Activated T-cell treated with anti-CD3 and anti-CD28 coated beads, Interleukin-2, amount 50 U/mL, for 72 hours (primary cell): ENCODE measurements around the gene SOWAHC. TPM values are rescaled to one million over a fixed set of nuclear protein-coding genes. Genes with fewer than 3 reads are reported as not detected.
A peak's percentile ranks its signal among the peaks of the same experiment; 100 is the strongest.

Source experiments
- ATAC-seq, 2 donors: fragments of 150-1000 bp; cut with Tn5 transposase; replicated peaks in 1 of 2; 2 replicates each; pipeline ENCODE4 v1.10.0; 2021; ENCODE audit warnings: moderate library complexity in 2 of 2, mild to moderate bottlenecking in 1 of 2
- DNase-seq, 2 donors: peaks; one replicate each; pipeline ENCODE4 v3.0.0; 2021 to 2022; ENCODE audit warnings: mixed read lengths in 1 of 2
- H3K27ac Mint-ChIP-seq: one replicate; pipeline ENCODE4 v1.8.0; 2022; ENCODE audit warnings: mild to moderate bottlenecking, moderate library complexity, mixed read lengths
- H3K27me3 Mint-ChIP-seq: one replicate; pipeline ENCODE4 v1.8.0; 2022; ENCODE audit warnings: low read depth, mixed read lengths
- H3K36me3 Mint-ChIP-seq, 2 donors: one replicate each; pipeline ENCODE4 v1.8.0; 2022; ENCODE audit warnings: mixed read lengths in 2 of 2, mild to moderate bottlenecking in 1 of 2; ENCODE audit not compliant: insufficient read depth in 2 of 2
- H3K4me1 Mint-ChIP-seq: one replicate; pipeline ENCODE4 v1.8.0; 2022; ENCODE audit warnings: low read depth, mixed read lengths
- H3K4me3 Mint-ChIP-seq, 2 donors: one replicate each; pipeline ENCODE4 v1.8.0; 2022; ENCODE audit warnings: mild to moderate bottlenecking in 2 of 2, mixed read lengths in 2 of 2, moderate library complexity in 2 of 2
- H3K9me3 Mint-ChIP-seq, 2 donors: one replicate each; pipeline ENCODE4 v1.8.0; 2022; ENCODE audit warnings: mixed read lengths in 2 of 2
- total RNA-seq, 2 donors: library from RNA; stranded (reverse); gene quantifications; one replicate each; pipeline ENCODE4 v1.2.3, GENCODE V29; 2022

SOWAHC gene
- total RNA-seq, 2 donors from 2014 or later, result 0.99 to 1.7 TPM

DNA sequence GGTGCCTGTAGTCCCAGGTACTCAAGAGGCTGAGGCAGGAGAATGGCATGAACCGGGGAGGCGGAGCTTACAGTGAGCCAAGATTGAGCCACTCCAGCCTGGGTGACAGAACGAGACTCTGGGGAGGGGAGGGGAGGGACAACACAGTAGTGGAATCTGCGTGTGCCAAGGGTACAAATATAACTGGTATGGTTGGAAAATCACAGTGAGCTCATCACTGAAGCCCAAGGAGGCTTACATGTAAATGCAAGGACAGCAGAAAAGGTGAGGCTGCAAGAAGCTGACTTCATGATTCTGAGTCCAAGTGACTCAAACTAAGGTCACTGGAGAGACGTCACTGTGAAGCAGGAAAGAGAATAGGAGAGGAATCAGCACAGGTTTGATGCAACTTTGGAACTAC is 9.6 kb upstream of the SOWAHC start:
- no peak overlapping the region for H3K4me3 Mint-ChIP-seq
- no peaks in the 10 kb centered on the region for H3K9me3 Mint-ChIP-seq
- peaks cover 44% of the 10 kb centered on the region for H3K27me3 Mint-ChIP-seq
- H3K4me1 Mint-ChIP-seq, result peaks cover 5% of the 10 kb centered on the region
- DNase-seq (no peak), ATAC-seq (peak in 1 of 2 donors; percentile 57)
- H3K27ac Mint-ChIP-seq, result no peak overlapping the region
- H3K36me3 Mint-ChIP-seq, result no peaks in the 10 kb centered on the region

DNA sequence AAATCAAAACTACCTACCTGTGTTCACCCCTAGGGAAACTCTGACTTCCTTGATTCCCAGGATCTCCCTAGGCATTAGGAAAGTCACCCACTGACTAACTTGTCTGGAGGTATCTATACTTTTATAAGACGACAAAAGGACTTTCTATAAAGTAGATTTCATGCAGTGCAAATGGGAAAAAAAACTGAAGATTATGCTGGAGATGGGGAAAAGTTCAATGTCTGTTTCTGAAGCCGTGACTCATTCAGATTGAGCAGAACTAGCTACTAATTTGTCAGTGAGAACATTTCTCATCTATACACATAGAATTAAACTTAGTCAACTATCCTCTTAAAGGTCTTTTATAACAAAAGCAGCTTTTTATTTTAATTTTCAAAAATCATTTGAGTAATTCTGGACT is 6.4 kb upstream of the SOWAHC start:
- Mint-ChIP-seq H3K9me3 (no peaks in the 10 kb centered on the region), H3K4me1 (peaks cover 7% of the 10 kb centered on the region), H3K27me3 (peaks cover 48% of the 10 kb centered on the region), H3K36me3 (peaks cover 0 to under 1% of the 10 kb centered on the region in 2 donors), H3K4me3 (no peak overlapping the region), H3K27ac (no peak overlapping the region)
- DNase-seq (no peak), ATAC-seq (no peak)

DNA sequence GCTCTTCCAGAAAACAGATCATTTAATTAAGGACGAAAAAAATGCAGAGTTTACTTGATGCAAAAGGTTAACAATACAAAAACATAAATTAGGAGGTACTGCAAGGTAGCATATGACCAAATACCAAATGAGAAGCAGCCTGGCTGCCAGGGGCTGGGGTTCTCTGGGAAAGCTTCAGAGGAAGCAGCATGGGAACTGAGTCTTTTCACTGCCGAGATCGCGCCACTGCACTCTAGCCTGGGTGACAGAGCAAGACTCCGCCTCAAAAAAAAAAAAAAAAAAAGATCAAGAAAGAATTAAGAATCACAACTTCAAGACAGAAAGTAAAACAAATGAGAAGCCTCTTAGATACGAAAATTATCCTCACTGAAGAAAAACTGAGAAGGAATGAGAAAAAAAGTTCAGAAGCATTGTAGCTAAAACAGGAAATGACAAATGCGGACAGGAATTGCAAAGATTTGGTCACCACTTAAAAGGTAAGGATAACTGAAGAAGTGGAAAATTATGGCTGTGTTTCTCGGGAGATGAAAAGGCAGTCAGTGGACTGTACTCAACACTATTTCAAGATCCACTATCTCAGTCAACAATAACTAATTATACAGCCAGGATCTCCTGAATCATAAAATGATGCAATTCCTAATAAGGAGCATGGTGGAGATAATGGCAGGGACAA is 4.7 kb upstream of the SOWAHC start:
- Mint-ChIP-seq H3K27me3 (peaks cover 54% of the 10 kb centered on the region), H3K4me3 (peak overlapping the region; percentile 9 to 58), H3K27ac (no peak overlapping the region), H3K9me3 (no peaks in the 10 kb centered on the region), H3K4me1 (peaks cover 13% of the 10 kb centered on the region), H3K36me3 (peaks cover 0 to 5% of the 10 kb centered on the region in 2 donors)
- DNase-seq (no peak), ATAC-seq (no peak)

DNA sequence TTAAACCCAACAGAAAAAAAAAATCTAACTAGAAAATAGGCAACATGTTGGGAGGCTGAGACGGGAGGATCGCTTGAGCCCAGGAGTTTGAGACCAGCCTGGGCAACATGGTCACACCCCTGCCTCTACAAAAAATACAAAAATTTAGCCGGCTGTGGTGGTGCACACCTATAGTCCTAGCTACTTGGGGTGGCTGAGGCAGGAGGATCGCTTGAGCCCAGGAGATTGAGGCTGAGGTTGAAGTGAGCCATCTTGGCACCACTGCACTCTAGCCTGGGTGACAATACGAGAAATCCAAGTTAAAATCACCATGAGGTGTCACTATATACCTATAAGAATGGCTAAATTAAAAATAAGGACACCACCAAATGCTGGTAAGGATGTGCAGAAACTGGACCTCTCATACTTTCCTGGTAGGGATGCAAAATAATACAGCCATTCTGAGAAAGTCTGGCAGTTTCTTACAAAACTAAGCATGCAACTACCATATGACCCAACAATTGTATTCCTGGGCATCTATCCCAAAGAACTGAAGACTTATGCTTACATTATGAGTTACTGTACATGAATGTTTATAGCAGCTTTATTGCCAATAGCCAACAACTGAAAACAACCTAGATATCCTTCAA is 2.6 kb upstream of the SOWAHC start:
- Mint-ChIP-seq H3K27me3 (peaks cover 68% of the 10 kb centered on the region), H3K9me3 (no peaks in the 10 kb centered on the region), H3K27ac (no peak overlapping the region), H3K4me3 (no peak overlapping the region), H3K4me1 (peaks cover 17% of the 10 kb centered on the region), H3K36me3 (peaks cover 0 to 5% of the 10 kb centered on the region in 2 donors)
- ATAC-seq (no peak), DNase-seq (no peak)

DNA sequence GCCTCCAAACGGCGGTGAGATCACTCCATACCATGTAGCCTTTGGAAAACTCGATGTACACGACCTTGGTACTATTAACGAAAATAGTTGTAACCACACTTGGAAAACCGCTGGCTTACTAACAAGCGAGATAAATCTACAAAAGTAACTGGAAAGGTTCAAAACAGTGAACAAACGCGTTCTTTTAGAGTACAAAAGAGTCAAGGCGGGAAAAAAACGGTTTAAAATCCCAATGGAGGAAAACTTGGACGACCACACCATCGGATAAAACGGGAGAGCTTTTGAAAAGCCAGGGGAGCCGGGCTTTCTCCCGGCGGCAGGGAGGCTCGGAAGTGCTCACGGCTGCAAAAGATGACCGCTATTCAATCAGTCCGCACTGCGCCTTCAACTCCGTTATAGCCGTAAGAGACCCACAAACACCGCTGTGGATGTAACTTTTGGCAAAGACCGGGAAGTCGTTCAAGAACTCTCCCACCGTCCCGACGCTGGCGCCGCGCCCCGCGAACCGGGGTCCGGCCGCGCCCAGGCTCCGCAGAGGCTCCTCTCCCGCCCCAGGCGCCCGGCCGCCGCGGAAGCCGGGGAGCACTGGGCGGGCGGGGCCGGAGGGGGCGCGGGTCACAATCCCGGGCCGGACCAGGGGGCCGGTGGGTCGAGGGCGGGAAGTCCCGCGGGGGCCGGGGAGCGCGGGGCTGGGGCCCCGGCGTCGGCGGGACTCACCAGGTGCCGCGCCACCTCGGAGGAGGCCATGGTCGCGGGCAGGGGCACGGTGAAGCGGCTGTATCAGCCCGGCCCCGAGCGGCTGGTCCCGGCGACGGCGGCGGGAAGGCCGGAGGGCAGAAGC is 863 bp upstream of the SOWAHC start:
- DNase-seq (peak in 1 of 2 donors; percentile 14), ATAC-seq (peak in 1 of 2 donors; percentile 13)
- Mint-ChIP-seq H3K27me3 (peaks cover 75% of the 10 kb centered on the region), H3K27ac (peak overlapping the region; percentile 72), H3K9me3 (no peaks in the 10 kb centered on the region), H3K4me3 (peak overlapping the region; percentile 93), H3K4me1 (peaks cover 17% of the 10 kb centered on the region), H3K36me3 (peaks cover 0 to 5% of the 10 kb centered on the region in 2 donors)

DNA sequence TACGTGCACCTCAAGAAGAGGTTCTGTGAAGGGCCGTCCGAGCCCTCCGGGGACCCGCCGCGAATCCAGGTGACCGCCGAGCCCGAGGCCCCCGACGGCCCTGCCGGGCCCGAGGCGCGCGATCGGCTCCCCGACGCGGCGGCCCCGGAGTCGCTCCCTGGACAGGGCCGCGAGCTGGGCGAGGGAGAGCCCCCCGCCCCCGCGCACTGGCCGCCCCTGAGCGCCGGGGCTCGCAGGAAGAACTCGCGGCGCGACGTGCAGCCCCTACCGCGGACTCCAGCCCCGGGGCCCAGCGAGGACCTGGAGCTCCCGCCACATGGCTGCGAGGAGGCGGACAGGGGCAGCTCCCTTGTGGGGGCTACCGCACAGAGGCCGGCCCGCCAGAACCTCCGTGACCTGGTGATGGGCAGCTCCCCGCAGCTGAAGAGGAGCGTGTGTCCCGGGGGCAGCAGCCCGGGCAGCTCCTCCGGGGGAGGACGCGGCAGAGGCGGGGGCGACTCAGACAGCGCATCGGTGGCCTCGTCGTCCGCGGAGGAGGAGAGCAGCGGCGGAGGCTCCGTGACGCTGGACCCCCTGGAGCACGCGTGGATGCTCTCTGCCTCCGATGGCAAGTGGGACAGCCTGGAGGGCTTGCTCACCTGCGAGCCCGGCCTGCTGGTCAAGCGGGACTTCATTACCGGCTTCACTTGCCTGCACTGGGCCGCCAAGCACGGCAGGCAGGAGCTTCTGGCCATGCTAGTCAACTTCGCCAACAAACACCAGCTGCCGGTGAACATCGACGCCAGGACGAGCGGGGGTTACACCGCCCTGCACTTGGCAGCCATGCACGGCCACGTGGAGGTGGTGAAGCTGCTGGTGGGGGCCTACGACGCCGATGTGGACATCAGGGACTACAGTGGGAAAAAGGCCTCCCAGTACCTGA is 812 bp downstream of the SOWAHC start:
- ATAC-seq (no peak), DNase-seq (peak in 1 of 2 donors; percentile 5)
- Mint-ChIP-seq H3K4me1 (peaks cover 10% of the 10 kb centered on the region), H3K4me3 (peak overlapping the region; percentile 40 to 48), H3K36me3 (peaks cover 0 to 5% of the 10 kb centered on the region in 2 donors), H3K27ac (no peak overlapping the region), H3K9me3 (no peaks in the 10 kb centered on the region), H3K27me3 (peaks cover 70% of the 10 kb centered on the region)

DNA sequence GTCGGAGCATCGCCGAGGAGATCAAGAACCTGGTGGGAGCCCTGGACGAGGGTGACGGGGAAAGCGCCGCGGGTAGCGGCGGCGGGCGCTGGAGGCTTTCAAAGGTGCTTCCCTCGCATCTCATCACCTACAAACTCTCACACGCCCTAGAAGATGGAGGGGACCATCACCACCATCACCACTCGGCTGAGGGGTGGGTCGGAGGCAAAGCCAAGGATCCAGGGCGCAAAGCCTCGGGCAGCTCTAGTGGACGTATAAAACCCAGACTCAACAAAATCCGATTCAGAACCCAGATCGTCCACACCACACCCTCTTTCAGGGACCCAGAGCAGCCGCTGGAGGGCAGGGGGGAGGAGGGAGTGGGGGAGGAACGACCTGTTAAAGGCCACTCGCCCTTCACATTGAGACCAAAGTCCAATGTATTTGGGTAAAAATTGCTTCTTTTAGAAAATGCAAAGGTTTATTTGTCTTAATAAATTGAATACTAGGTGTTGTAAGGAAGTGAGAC is 1.5 kb downstream of the SOWAHC start:
- Mint-ChIP-seq H3K4me1 (peaks cover 10% of the 10 kb centered on the region), H3K36me3 (peaks cover 0 to 5% of the 10 kb centered on the region in 2 donors), H3K4me3 (peak overlapping the region; percentile 40 to 48), H3K27me3 (peaks cover 65% of the 10 kb centered on the region), H3K27ac (no peak overlapping the region), H3K9me3 (no peaks in the 10 kb centered on the region)
- DNase-seq (no peak), ATAC-seq (no peak)

DNA sequence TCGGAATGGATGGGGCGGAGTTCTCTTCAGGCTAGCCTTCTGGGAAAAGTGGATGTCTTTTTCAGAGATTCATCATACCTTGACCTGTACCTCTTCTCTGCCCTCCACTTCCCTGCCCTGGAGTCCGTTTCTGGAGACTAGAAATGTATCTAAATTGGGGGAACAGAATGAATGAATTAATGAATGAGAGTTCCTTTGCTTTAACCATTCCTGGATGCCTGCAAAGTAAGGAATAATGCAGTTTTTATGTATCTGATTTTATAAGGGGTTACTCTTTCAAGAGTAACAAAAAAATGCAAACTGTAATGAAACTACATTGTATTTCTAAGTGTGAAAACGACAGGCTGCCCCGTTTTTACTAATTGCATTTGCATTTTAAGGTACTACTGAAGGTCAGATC is 2.0 kb downstream of the SOWAHC start:
- no peak overlapping the region for H3K27ac Mint-ChIP-seq
- no peak overlapping the region for H3K4me3 Mint-ChIP-seq
- H3K36me3 Mint-ChIP-seq, result peaks cover 0 to 5% of the 10 kb centered on the region in 2 donors
- ATAC-seq (no peak), DNase-seq (no peak)
- H3K9me3 Mint-ChIP-seq, result no peaks in the 10 kb centered on the region
- peaks cover 10% of the 10 kb centered on the region for H3K4me1 Mint-ChIP-seq
- peaks cover 60% of the 10 kb centered on the region for H3K27me3 Mint-ChIP-seq

DNA sequence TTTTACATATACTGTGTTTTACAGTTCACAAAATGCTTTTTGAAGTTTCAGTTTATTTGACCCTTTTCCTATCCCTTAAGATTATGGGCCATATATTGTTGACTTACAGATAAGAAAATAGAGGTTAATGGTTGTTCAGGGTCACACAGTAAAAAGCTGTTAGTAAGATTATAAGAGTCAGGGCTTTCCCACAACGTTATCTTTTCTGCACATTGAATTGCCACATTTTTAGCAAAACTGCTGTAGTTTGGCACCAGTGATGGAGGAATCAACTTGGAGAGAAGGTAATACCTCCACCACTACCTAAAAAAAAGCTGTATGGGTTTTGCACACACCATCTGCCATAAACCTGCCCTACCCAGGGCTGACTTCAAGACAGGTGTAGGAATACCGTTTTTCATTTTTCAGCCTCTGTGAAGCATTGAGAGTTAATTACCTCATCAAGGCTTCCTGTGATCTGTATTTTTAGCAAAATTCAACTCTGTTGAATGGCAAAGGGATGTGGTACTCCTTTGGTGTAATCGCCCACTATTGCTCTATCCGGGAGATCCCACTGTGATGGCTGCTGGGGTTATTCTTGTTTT is 5.0 kb downstream of the SOWAHC start:
- no peak for ATAC-seq
- Mint-ChIP-seq H3K36me3 (no peaks in the 10 kb centered on the region), H3K4me1 (peaks cover 4% of the 10 kb centered on the region), H3K9me3 (no peaks in the 10 kb centered on the region), H3K27me3 (peaks cover 55% of the 10 kb centered on the region), H3K27ac (no peak overlapping the region), H3K4me3 (no peak overlapping the region)
- DNase-seq, result no peak

DNA sequence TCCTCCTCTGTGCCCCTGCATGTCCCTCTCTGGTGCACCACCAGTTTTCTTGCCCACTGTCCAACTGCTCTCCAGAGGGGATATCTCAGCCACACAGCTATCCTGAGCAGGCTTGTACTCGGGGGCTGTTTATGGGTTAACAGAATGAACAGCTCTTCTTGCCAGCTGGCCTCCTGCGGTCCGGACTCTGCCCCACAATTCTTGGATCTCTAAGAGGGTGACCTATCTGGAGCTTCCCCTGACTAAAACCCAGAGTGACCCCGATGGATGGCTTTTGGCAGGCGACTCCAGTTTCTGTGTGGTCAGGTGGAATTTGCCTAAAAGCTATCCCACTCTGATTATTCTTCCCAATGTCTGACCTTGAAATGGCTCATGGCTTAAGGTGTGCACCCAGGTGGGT is 9.1 kb downstream of the SOWAHC start:
- H3K27me3 Mint-ChIP-seq, result peaks cover 25% of the 10 kb centered on the region
- no peak overlapping the region for H3K4me3 Mint-ChIP-seq
- H3K4me1 Mint-ChIP-seq, result no peaks in the 10 kb centered on the region
- H3K27ac Mint-ChIP-seq, result no peak overlapping the region
- no peak for ATAC-seq
- no peaks in the 10 kb centered on the region for H3K9me3 Mint-ChIP-seq
- H3K36me3 Mint-ChIP-seq, result no peaks in the 10 kb centered on the region
- DNase-seq, result no peak

DNA sequence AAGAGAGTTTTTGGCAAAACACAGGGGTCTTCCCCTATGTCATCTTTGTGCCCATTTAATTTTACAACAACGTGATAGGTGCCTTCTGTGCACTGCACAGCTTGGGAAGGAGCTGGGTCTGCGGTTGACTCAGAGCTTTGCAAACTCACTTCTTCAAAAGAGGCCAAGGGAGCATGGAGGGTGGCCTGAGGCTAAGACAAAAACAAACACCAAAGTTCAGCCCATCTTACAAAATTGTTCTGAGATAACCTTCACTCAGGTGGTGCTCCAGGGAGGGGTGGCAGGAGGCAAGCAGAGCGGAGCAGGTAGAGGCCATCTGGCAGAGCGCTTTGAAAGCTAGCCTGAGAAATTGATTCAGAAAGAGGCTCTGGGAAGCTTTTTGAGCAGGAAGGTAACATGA is 9.8 kb downstream of the SOWAHC start:
- ATAC-seq, result no peak
- no peaks in the 10 kb centered on the region for H3K4me1 Mint-ChIP-seq
- no peaks in the 10 kb centered on the region for H3K9me3 Mint-ChIP-seq
- H3K4me3 Mint-ChIP-seq, result no peak overlapping the region
- H3K27me3 Mint-ChIP-seq, result peaks cover 19% of the 10 kb centered on the region
- no peaks in the 10 kb centered on the region for H3K36me3 Mint-ChIP-seq
- no peak for DNase-seq
- no peak overlapping the region for H3K27ac Mint-ChIP-seq

DNA sequence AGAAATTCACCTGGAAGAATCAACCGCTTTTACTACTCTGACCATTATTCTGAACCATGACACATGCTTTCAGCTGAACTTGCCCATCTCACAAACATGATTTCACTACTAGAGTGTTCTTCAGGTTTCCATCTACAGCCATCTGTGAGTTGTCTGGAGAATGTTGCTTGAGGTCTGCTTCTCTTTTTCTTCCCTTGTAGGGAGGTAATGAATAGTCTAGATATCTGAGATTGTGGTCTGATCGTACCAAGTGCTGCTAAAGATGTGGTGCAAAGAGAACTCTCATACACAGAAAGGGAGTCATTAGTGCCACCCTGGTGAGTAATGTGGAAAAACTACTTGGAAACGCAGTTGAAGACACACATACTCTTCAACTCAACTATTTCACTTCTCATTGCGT is 10.2 kb downstream of the SOWAHC start:
- no peaks in the 10 kb centered on the region for H3K9me3 Mint-ChIP-seq
- no peak overlapping the region for H3K27ac Mint-ChIP-seq
- H3K4me3 Mint-ChIP-seq, result no peak overlapping the region
- DNase-seq (no peak), ATAC-seq (peak in 1 of 2 donors; percentile 73)
- no peaks in the 10 kb centered on the region for H3K36me3 Mint-ChIP-seq
- H3K4me1 Mint-ChIP-seq, result no peaks in the 10 kb centered on the region
- peaks cover 17% of the 10 kb centered on the region for H3K27me3 Mint-ChIP-seq
